Stimulated activated CD4-positive, alpha-beta T cell treated with anti-CD3 and anti-CD28 coated beads, Interleukin-12 subunit alpha, Interleukin-12 subunit beta, amount 100 ng/mL, for 4 hours (primary cell): Measurements from ENCODE around the gene ETV5.

Source experiments
- DNase-seq: peaks from one replicate; pipeline ENCODE4 v3.0.0-alpha.2; 2020

ETV5 gene

DNA sequence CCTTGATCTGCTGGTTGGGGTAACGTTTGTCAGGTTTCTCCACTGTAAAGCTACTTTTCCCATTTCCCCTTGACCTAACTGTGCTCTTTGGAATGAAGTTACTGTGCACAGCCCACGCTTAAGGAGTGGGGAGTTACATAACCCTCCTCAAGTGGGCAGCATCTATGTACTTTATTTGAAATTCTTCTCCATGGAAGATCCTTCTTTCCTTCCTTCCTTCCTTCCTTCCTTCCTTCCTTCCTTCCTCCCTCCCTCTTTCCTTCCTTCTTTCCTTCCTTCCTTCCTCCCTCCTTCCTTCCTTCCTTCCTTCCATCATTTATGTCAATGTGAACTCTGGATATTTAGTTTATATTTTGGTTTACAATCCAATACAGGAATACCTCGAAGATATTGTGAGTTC, 94.0 kb downstream of the ETV5 start:
- no peak for DNase-seq

DNA sequence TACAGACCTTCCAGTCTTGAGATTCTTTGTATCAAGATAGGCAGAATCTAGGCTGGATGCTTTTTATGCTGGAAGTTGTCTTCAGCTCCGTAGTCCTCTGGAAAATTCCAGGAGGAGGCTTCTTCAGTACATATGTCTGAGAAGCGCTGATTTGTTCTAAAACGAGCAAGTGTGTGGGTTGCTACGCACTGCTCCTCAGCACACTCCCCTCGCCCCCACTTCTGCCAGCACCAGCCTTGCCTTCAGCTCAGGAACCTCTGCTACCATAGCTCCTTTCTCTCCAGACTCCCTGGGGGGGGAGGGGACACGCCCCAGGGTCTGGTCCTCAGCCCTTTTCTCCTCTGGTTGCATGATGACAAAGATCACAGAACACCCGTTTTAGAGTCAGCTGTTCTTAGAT, 95.6 kb downstream of the ETV5 start:
- no peak for DNase-seq

DNA sequence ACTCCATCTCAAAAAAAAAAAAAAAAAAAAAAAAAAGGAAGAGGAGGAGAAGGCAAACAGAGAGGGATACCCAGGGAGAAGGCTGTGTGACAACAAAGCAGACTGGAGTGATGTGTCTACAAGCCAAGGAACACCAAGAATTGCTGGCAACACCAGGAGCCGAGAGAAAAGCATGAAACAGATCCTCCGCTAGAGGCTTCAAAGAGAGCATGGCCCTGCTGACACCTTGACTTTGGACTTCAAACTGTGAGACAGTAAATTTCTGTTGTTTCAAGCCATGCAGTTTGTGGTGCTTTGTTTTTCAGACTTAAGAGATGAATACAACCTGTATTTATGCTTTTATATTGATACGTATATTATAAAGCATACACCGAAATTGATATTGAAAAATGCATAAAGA, 96.8 kb downstream of the ETV5 start:
- no peak for DNase-seq

- no peak for DNase-seq
Measured at GRCh38 chr3:186004671-186005070, 104.2 kb downstream of the ETV5 start.

DNA sequence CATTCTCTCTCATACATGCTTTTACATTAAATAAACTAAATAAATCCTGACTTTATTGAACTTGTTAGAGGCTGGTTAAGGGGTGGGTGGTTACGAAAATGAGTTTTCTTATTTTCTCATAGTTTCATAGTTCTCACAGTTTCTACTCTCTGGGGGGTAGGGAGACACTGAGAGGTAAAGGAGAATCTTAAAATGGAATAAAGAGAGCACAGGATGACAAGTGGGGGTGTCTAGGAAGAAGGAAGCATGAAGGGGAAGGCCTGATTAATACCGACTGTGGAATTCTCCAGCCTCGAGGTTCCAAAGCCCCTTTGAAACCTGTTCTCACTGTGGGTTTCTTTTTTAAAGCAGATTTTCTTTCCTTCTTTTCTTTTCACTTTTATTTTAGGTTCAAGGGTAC, 104.7 kb downstream of the ETV5 start:
- DNase-seq = no peak

GRCh38 chr3:186003610-186004009, 105.3 kb downstream of the ETV5 start:
- no peak for DNase-seq

DNA sequence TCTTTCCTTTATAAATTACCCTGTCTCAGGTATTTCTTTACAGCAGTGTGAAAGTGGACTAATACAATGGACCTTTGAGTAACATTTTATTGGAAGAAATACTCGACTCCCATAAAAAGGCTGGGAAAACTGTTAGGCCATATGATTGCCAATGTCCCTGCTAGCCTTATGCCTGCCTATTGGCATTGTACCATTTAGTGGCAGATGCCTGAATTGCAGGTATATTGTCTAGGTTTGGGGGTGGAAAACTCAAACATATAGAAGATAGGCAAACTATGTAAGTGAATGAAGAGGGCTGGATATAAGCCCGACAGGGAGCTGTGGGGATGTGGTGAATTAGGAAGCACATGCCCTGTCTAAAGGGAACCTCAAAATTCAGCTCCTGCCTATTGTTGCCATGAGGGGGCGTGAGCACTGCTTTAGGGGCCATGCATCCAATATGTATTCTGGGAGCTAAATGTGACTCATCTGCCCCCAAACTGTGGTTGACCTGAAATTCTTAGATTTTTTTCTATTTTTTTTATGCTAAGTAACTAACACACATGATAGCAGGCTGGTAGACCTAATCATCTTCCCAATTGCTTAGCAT, 105.9 kb downstream of the ETV5 start:
- DNase-seq = no peak

GRCh38 chr3:186001842-186002241, 107.0 kb downstream of the ETV5 start:
- no peak for DNase-seq

- DNase-seq = no peak
Measured at GRCh38 chr3:185999221-185999620, 109.7 kb downstream of the ETV5 start.

DNA sequence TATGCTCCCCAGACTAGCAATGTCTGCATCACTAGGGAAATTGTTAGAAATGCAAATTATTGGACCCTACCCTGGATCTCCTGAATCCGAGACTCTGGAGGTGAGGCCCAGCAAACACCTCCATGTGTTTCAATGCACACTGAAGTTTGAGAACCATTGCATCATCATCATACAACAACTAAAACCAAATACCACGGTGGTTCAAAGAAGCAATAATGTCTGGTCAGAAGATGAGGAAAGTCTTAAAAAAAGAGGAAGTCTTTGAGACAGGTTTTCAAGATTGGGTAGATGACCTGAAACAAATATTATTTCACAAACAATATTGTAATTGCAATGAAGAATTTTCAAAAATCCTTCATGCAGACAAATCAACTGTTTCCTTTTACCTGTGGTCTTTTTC, 110.8 kb downstream of the ETV5 start:
- DNase-seq = no peak

- no peak for DNase-seq
Measured at GRCh38 chr3:185997130-185997529, 111.8 kb downstream of the ETV5 start.
